Measurements from ENCODE around the gene GPR22.

The GPR22 gene

DNA sequence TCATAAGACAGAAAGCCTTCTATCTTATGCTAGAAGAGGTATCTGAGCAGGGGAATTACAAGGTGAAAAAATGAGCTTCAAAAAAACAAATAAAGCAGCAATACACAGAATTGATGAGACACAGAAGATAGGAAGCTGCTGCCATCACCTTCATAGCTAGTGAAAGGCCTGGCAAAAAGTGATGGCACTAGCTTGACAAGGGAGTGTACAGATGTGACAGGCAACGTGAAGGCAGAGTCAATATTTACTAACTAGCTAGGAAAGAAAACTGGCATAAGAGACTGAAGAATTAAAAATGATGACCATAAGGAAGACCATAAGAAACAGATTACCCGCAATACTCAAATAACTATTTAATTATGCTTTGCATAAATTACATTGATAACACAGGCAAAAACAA, 9.4 kb downstream of the GPR22 start:
- no peak for DNase-seq (ENCODE audit: low read depth)

- no peak for DNase-seq (ENCODE audit: low read depth)
These were observed 11.1 kb downstream of the GPR22 start for GRCh38 chr7:107480932-107481331.

DNA sequence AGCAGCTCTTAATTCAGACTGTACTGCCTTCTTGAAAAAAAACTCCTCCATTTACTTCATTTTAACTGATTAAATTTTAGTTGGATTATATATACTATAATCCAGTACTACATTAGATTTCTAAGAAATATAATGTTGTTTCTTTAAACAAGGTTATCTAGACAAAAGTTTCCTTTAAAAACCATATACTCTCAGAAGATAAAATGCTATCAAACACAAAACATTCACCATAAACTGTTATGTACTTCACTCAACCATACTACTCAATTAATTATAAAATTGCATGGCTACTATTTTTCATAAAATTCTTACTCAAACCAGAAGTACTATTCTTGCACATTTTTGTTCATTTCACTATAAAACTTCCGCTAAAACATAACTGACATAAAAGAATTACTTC, 12.7 kb downstream of the GPR22 start:
- no peak for DNase-seq (ENCODE audit: low read depth)

DNA sequence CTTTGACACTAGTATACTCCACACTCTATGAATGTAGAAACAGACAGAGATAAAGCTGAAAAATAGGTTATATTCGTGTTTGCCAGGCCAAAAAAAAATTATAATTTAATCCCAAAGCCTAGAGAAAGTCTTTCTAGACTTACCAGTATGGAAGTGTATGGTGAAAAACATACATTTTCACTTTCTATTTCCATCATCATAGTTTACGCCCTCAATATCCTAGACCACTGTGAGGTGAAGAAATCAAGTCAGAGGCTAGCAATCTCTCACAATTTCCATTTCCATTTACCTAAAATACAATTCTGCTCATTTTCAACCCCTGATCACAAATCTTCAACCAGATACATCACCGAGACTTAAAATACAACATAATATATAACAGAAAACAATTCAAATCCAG, 16.2 kb downstream of the GPR22 start:
- DNase-seq (ENCODE audit: low read depth): no peak

- DNase-seq (ENCODE audit: low read depth): no peak
These were observed 23.0 kb downstream of the GPR22 start for GRCh38 chr7:107492875-107493274.

DNA sequence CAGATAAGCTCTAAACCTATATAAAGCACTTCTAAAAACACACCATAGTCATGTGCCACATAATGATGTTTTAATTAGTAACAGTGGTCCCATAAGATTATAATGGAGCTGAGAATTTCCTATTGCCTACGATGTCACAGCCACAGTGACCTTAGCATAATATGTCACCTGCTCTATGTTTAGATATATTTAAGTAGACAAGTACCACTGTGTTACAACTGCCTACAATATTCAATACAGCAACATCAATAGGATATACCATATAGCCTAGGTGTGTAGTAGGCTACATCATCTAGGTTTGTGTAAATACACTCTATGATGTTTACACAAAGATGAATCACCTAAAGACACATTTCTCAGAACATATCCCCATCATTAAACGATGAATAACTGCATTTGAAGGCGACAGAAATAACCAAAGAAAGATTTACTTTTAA, 24.5 kb downstream of the GPR22 start:
- DNase-seq (ENCODE audit: low read depth): no peak

DNA sequence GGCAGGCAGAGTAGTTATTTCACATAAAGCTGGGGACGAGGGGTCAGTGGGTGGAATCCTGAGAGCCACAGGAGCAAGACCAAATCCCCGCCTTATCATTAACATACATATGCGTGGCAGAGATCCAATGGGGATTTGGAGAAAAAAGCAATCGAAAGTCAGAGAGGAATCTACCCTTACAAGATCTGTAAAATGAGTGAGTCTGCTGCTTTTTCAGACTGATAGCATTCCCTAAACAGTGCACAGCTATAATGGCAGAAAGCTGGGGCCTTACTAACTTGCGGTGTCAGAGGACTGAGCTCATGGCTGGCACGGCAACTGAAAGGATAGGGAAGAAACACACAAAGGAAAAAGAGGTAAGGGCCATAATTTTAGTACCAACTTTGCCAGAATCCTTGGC, 25.0 kb downstream of the GPR22 start:
- DNase-seq (ENCODE audit: low read depth): no peak

- DNase-seq (ENCODE audit: low read depth): no peak
These were observed 25.7 kb downstream of the GPR22 start for GRCh38 chr7:107495516-107495915.

GRCh38 chr7:107499731-107500130, 29.9 kb downstream of the GPR22 start:
- no peak for DNase-seq (ENCODE audit: low read depth)

- no peak for DNase-seq (ENCODE audit: low read depth)
These were observed 31.7 kb downstream of the GPR22 start for GRCh38 chr7:107501593-107501992.

GRCh38 chr7:107502154-107502553, 32.3 kb downstream of the GPR22 start:
- no peak for DNase-seq (ENCODE audit: low read depth)

GRCh38 chr7:107502797-107503196, 32.9 kb downstream of the GPR22 start:
- DNase-seq (ENCODE audit: low read depth): no peak

- DNase-seq (ENCODE audit: low read depth): no peak
These were observed 33.8 kb downstream of the GPR22 start for GRCh38 chr7:107503687-107504086.

DNA sequence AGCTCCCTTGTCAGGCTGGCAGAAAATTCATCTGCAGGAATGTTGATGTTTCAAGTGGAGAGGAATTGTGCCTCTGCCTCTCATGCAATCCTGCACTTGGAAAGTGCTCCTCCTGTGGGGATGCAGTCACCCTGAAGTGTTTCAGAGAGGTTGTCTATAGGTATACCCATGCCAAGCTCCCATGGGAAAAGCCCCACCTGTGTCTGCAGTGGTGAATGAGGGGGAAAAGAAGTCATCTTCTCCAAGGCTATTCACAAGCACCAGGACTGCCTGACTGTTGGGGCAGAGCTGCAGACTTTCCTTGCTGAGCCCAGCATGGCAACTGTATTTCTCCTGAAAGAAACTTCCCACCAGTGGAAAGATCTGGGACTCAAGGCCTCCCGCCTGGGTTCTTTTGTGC, 35.5 kb downstream of the GPR22 start:
- DNase-seq (ENCODE audit: low read depth): no peak

DNA sequence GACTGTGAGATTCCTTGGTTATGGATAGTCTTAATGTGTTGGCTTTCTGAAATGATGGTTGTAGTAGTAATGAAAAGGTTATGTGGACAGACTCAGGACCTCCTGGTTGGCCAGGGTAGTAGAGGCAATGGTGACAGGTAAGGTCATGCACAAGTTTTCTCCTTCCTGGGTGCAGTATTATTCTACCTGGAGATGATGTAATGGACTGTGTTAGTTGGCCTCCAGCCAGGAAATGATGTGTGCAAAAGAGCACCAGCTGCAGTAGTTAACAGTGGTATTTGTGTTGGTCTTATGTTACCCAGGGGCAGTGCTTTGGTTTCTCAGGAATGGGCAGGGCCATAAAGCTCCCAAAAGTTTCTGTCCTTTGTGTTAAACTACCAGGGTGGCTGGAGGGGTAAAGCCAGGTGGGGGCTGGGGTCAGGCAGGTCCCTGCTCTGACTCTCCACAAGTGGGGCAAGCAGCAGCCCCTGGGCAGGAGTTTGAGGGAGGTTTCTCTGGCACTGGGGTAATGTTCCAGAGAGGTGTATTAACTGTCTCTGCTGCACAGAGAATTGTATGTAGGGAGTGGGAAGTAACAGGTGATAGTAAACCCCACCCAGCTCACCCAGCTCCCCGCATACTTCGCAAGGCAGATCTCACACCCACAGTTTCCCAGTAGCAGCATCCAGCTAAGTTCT, 36.3 kb downstream of the GPR22 start:
- no peak for DNase-seq (ENCODE audit: low read depth)

- DNase-seq (ENCODE audit: low read depth): no peak
These were observed 37.0 kb downstream of the GPR22 start for GRCh38 chr7:107506674-107507339.

All from activated T-cell treated with anti-CD3 and anti-CD28 coated beads for 1 hour (primary cell).